PC-3 (cell line): ENCODE results near the gene SLC15A3.

Experiments used
- EZH2 ChIP-seq: fragments of 300-600 bp; sonication (generic); IDR thresholded peaks from one replicate; pipeline ENCODE4 v1.6.1; 2017; ENCODE audit warnings: antibody characterized with exemption, mild to moderate bottlenecking, low read length; ENCODE audit not compliant: unreplicated experiment
- TF ChIP-seq, protein P1 (sequence below): fragments of 300-600 bp; sonication (generic); conservative IDR thresholded peaks from 2 replicates; pipeline ENCODE4 v1.5.1; 2017; ENCODE audit warnings: antibody characterized with exemption, low read depth, mild to moderate bottlenecking, low read length

DNA sequence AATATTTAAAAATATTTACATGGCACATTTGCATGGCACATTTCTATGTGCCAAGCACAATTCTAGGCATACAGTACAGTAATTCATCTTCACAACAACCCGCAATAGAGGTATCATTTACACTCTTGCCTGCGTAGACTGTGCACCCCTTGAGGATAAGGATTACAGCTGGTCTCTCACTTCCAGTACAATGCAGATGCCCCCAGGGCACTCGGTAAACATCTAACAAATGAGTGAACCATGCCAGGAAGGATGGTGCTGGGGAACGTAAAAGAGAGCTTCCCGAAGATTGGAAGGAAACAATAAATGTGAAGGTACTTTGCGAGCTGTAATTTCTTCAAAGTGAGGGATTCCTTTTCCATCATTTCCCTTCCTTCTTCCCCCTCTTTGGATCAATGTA lies 46.9 kb downstream of the SLC15A3 start:
- no peak for TF ChIP-seq EZH2
- TF ChIP-seq, protein P1, sequence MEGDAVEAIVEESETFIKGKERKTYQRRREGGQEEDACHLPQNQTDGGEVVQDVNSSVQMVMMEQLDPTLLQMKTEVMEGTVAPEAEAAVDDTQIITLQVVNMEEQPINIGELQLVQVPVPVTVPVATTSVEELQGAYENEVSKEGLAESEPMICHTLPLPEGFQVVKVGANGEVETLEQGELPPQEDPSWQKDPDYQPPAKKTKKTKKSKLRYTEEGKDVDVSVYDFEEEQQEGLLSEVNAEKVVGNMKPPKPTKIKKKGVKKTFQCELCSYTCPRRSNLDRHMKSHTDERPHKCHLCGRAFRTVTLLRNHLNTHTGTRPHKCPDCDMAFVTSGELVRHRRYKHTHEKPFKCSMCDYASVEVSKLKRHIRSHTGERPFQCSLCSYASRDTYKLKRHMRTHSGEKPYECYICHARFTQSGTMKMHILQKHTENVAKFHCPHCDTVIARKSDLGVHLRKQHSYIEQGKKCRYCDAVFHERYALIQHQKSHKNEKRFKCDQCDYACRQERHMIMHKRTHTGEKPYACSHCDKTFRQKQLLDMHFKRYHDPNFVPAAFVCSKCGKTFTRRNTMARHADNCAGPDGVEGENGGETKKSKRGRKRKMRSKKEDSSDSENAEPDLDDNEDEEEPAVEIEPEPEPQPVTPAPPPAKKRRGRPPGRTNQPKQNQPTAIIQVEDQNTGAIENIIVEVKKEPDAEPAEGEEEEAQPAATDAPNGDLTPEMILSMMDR, result no peak
